Measurements from ENCODE around the gene KAZN.

Gene KAZN

GRCh38 chr1:14895727-14896126, 297.2 kb downstream of the KAZN start:
- DNase-seq, result no peak

GRCh38 chr1:14896381-14897079, 298.0 kb downstream of the KAZN start:
- no peak for DNase-seq

- DNase-seq, result no peak
These were observed 298.6 kb downstream of the KAZN start for GRCh38 chr1:14897080-14897449.

- no peak for DNase-seq
These were observed 299.1 kb downstream of the KAZN start for GRCh38 chr1:14897547-14897946.

- DNase-seq, result no peak
These were observed 299.6 kb downstream of the KAZN start for GRCh38 chr1:14897997-14898645.

GRCh38 chr1:14899686-14900085, 301.2 kb downstream of the KAZN start:
- no peak for DNase-seq

- DNase-seq, result no peak
These were observed 303.0 kb downstream of the KAZN start for GRCh38 chr1:14901371-14901954.

- DNase-seq, result no peak
These were observed 305.4 kb downstream of the KAZN start for GRCh38 chr1:14903922-14904321.

- DNase-seq, result no peak
These were observed 308.2 kb downstream of the KAZN start for GRCh38 chr1:14906665-14907064.

GRCh38 chr1:14907416-14907815, 308.9 kb downstream of the KAZN start:
- DNase-seq, result no peak

- DNase-seq, result no peak
These were observed 310.8 kb downstream of the KAZN start for GRCh38 chr1:14909273-14909672.

GRCh38 chr1:14909920-14910460, 311.5 kb downstream of the KAZN start:
- no peak for DNase-seq

- DNase-seq, result no peak
These were observed 312.7 kb downstream of the KAZN start for GRCh38 chr1:14910984-14911721.

- no peak for DNase-seq
These were observed 314.5 kb downstream of the KAZN start for GRCh38 chr1:14912839-14913481.

- no peak for DNase-seq
These were observed 315.1 kb downstream of the KAZN start for GRCh38 chr1:14913482-14914177.

- no peak for DNase-seq
These were observed 316.0 kb downstream of the KAZN start for GRCh38 chr1:14914351-14914988.

GRCh38 chr1:14915356-14916054, 317.0 kb downstream of the KAZN start:
- DNase-seq, result no peak

- DNase-seq, result no peak
These were observed 320.8 kb downstream of the KAZN start for GRCh38 chr1:14919289-14919688.

- no peak for DNase-seq
These were observed 321.3 kb downstream of the KAZN start for GRCh38 chr1:14919751-14920150.

GRCh38 chr1:14921057-14921456, 322.6 kb downstream of the KAZN start:
- DNase-seq, result no peak

Measured in effector CD4-positive, alpha-beta T cell (primary cell).